BE2C (cell line): ENCODE measurements around the gene NRGN.

Experiments
- DNase-seq: peaks from one replicate; pipeline ENCODE4 v3.0.0-alpha.2; 2020
- H3K27me3 ChIP-seq: fragments of 250-450 bp; sonication (Bioruptor Pico); 2 replicates; pipeline ENCODE4 v1.5.1; 2020; ENCODE audit warnings: mild to moderate bottlenecking
- H3K36me3 ChIP-seq: fragments of 250-450 bp; sonication (Bioruptor Pico); 2 replicates; pipeline ENCODE4 v1.5.1; 2020; ENCODE audit warnings: mild to moderate bottlenecking
- H3K4me1 ChIP-seq: fragments of 250-450 bp; sonication (Bioruptor Pico); 2 replicates; pipeline ENCODE4 v1.5.1; 2020
- H3K4me3 ChIP-seq: 2 replicates; pipeline ENCODE4 v1.5.1; 2011; ENCODE audit warnings: low read depth, low read length
- H3K9me3 ChIP-seq: fragments of 250-450 bp; sonication (Bioruptor Pico); 2 replicates; pipeline ENCODE4 v1.5.1; 2020
- CTCF ChIP-seq: IDR thresholded peaks from 2 replicates; pipeline ENCODE4 v1.5.1; 2012; ENCODE audit warnings: mild to moderate bottlenecking, low read depth, low read length

The NRGN gene

GRCh38 chr11:124736736-124737135 is 3.0 kb upstream of the NRGN start:
- Histone ChIP-seq H3K9me3 (no peaks in the 10 kb centered on the region), H3K36me3 (no peaks in the 10 kb centered on the region), H3K27me3 (no peaks in the 10 kb centered on the region)

GRCh38 chr11:124737638-124738305 is 2.0 kb upstream of the NRGN start:
- no peak for DNase-seq
- H3K4me1 ChIP-seq, result no peaks in the 10 kb centered on the region; the same call in 1 of the 2 replicates
- H3K27me3 ChIP-seq, result no peaks in the 10 kb centered on the region

More at GRCh38 chr11:124736736-124737135, 3.0 kb upstream of the NRGN start:
- H3K4me1 ChIP-seq, result no peaks in the 10 kb centered on the region; the same call in 1 of the 2 replicates
- no peak overlapping the region for H3K4me3 ChIP-seq
- TF ChIP-seq CTCF, result no peak
- no peak for DNase-seq

GRCh38 chr11:124738713-124739478 is 846 bp upstream of the NRGN start:
- peak overlapping the region; percentile 45 for H3K4me3 ChIP-seq
- DNase-seq, result no peak
- no peaks in the 10 kb centered on the region for H3K9me3 ChIP-seq
- H3K36me3 ChIP-seq, result no peaks in the 10 kb centered on the region
- no peaks in the 10 kb centered on the region; the same call in 1 of the 2 replicates for H3K4me1 ChIP-seq
- H3K27me3 ChIP-seq, result no peaks in the 10 kb centered on the region
- TF ChIP-seq CTCF, result no peak

More at GRCh38 chr11:124737638-124738305, 2.0 kb upstream of the NRGN start:
- Histone ChIP-seq H3K4me3 (no peak overlapping the region), H3K9me3 (no peaks in the 10 kb centered on the region), H3K36me3 (no peaks in the 10 kb centered on the region)
- no peak for TF ChIP-seq CTCF

- peak; percentile 53 for DNase-seq
- H3K27me3 ChIP-seq, result peaks cover 5% of the 10 kb centered on the region
- no peaks in the 10 kb centered on the region; the same call in 1 of the 2 replicates for H3K4me1 ChIP-seq
- H3K4me3 ChIP-seq, result peak overlapping the region; percentile 66
- peak; percentile 51 for TF ChIP-seq CTCF
- H3K9me3 ChIP-seq, result no peaks in the 10 kb centered on the region
- H3K36me3 ChIP-seq, result no peaks in the 10 kb centered on the region
Measured at GRCh38 chr11:124740277-124740882, 638 bp downstream of the NRGN start.

- no peak for TF ChIP-seq CTCF
- H3K4me3 ChIP-seq, result no peak overlapping the region
- no peak for DNase-seq
- no peaks in the 10 kb centered on the region for H3K36me3 ChIP-seq
- no peaks in the 10 kb centered on the region; the same call in 1 of the 2 replicates for H3K4me1 ChIP-seq
- H3K27me3 ChIP-seq, result peaks cover 17% of the 10 kb centered on the region
- H3K9me3 ChIP-seq, result no peaks in the 10 kb centered on the region
Measured at GRCh38 chr11:124742555-124742954, 2.8 kb downstream of the NRGN start.

GRCh38 chr11:124743050-124743449 is 3.3 kb downstream of the NRGN start:
- Histone ChIP-seq H3K4me3 (no peak overlapping the region), H3K36me3 (no peaks in the 10 kb centered on the region), H3K27me3 (peaks cover 21% of the 10 kb centered on the region), H3K9me3 (no peaks in the 10 kb centered on the region), H3K4me1 (no peaks in the 10 kb centered on the region; the same call in 1 of the 2 replicates)
- DNase-seq, result no peak
- TF ChIP-seq CTCF, result no peak
